Measurements from ENCODE around the gene CD7.

- TF ChIP-seq GATA2 (IDR thresholded peaks at IDR 0.05; ENCODE audit: low read depth, low read length): no peak
- no peak for TF ChIP-seq GATA3 (IDR thresholded peaks at IDR 0.05; ENCODE audit: low read depth, low read length)
Measured at GRCh38 chr17:82283208-82283749, 34.1 kb downstream of the CD7 start.

Measured in SH-SY5Y (cell line).